ENCODE results near the gene ZNF564. TPM values are rescaled to one million over a fixed set of nuclear protein-coding genes. Genes with fewer than 3 reads are reported as not detected.
"Not testable (repeated sequence)": the region's sequence is repeated elsewhere in the genome, so short reads cannot be mapped to it uniquely, and the experiment has no call there.

Gene ZNF564
- total and polyA plus RNA-seq, 2 experiments from 2014 or later: 7.1 to 8.6 TPM

GRCh38 chr19:12566380-12566779 lies 15.1 kb upstream of the ZNF564 start:
- not testable (repeated sequence) for H3K9me2 ChIP-seq (ENCODE audit: insufficient read depth); H2AFZ ChIP-seq; H3F3A ChIP-seq (replicated peaks; ENCODE audit: low read depth); H3K27me3 Mint-ChIP-seq (ENCODE audit: insufficient read depth, low read depth, poor library complexity); H3K4me3 ChIP-seq; H3K27me3 ChIP-seq (ENCODE audit: insufficient read depth); DNase-seq (ENCODE audit: low spot score); H3K4me3 Mint-ChIP-seq; ATAC-seq; H3K27ac ChIP-seq (ENCODE audit: low read depth); H3K36me3 ChIP-seq (ENCODE audit: insufficient read depth); H3K27ac Mint-ChIP-seq; H3K79me2 ChIP-seq (replicated peaks; ENCODE audit: insufficient read depth); H3K36me3 Mint-ChIP-seq (ENCODE audit: low read depth); H4K20me1 ChIP-seq (replicated peaks; ENCODE audit: insufficient read depth); H3K4me1 Mint-ChIP-seq; H3K4me2 ChIP-seq; H3K4me1 ChIP-seq (ENCODE audit: insufficient read depth); H3K9me3 Mint-ChIP-seq

- DNase-seq (ENCODE audit: low spot score) (peak; percentile 91), ATAC-seq (peak; percentile 94)
- no peak overlapping the region for H3K4me2 ChIP-seq
- no peaks in the 10 kb centered on the region for H3K9me2 ChIP-seq (ENCODE audit: insufficient read depth)
- H3K27ac ChIP-seq (ENCODE audit: low read depth): no peak overlapping the region
- no peak overlapping the region for H2AFZ ChIP-seq
- H3K4me3 ChIP-seq: no peak overlapping the region
- no peaks in the 10 kb centered on the region for H4K20me1 ChIP-seq (replicated peaks; ENCODE audit: insufficient read depth)
- no peaks in the 10 kb centered on the region for H3K27me3 ChIP-seq (ENCODE audit: insufficient read depth)
- Mint-ChIP-seq H3K4me3 (no peak overlapping the region), H3K36me3 (ENCODE audit: low read depth) (no peaks in the 10 kb centered on the region), H3K4me1 (peaks cover 2% of the 10 kb centered on the region; the same call in 1 of the 3 replicates), H3K27ac (no peak overlapping the region), H3K27me3 (ENCODE audit: insufficient read depth, low read depth, poor library complexity) (peaks cover 10% of the 10 kb centered on the region), H3K9me3 (no peaks in the 10 kb centered on the region)
- no peaks in the 10 kb centered on the region for H3K79me2 ChIP-seq (replicated peaks; ENCODE audit: insufficient read depth)
- no peaks in the 10 kb centered on the region for H3K36me3 ChIP-seq (ENCODE audit: insufficient read depth)
- H3F3A ChIP-seq (replicated peaks; ENCODE audit: low read depth): no peaks in the 10 kb centered on the region
- peak; percentile 96 to 97 for TF ChIP-seq CTCF (conservative IDR thresholded peaks at IDR 0.05; ENCODE audit: low read depth in 2 of 2)
- TF ChIP-seq EZH2phosphoT487 (IDR thresholded peaks at IDR 0.05; ENCODE audit: unreplicated experiment): no peak
- no peak for TF ChIP-seq NANOG (IDR thresholded peaks at IDR 0.05; ENCODE audit: borderline replicate concordance)
- no peak for TF ChIP-seq CREB1 (CRISPR knock-in tag; IDR thresholded peaks at IDR 0.05; ENCODE audit: low read depth)
- TF ChIP-seq ZNF331 (CRISPR knock-in tag; IDR thresholded peaks at IDR 0.05; ENCODE audit: low read depth): no peak
- no peak for TF ChIP-seq REST (IDR thresholded peaks at IDR 0.05; ENCODE audit: unreplicated experiment)
- TF ChIP-seq ETS1 (IDR thresholded peaks at IDR 0.05): no peak
- H3K4me1 ChIP-seq (ENCODE audit: insufficient read depth): no peaks in the 10 kb centered on the region
Observed at GRCh38 chr19:12564016-12564664, 12.9 kb upstream of the ZNF564 start.
